Thyroid gland (tissue), 4 donors: ENCODE data around the gene FLOT2.

Source experiments
- POLR2A ChIP-seq, 2 donors: fragments of 450-650 bp; IDR thresholded peaks; one replicate each; pipeline ENCODE4 v1.6.1; 2017; ENCODE audit warnings: antibody characterized with exemption in 2 of 2, mild to moderate bottlenecking in 2 of 2, moderate library complexity in 1 of 2
- TF ChIP-seq, protein P1 (sequence below), 6 experiments: fragments of 200-600 bp in 3 of 6; fragments of 450-650 bp in 3 of 6; sonication (generic) in 3 of 6; IDR thresholded peaks; one replicate each; pipeline ENCODE4 v1.5.1; 2016 to 2019; ENCODE audit warnings: antibody characterized with exemption in 6 of 6, mild to moderate bottlenecking in 2 of 6, inconsistent platforms in 1 of 6, moderate library complexity in 1 of 6

DNA sequence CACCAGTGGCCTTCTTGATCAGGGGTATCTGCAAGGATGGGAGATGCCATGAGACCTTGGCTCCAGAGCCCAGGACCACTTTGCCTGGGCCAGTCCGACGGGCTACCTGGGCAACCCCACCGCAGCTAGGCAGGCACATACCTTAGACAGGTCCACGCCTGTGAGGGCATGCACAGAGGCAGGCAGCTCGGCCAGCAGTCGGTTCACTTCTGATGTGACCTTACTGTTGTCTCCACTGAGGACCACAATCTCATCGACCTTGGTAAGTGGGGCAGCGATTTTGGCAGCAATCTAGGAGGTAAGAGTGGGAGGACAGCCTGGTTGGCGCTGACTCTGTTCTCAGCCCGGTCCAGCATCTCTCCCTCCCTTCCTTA, 17.0 kb downstream of the FLOT2 start:
- TF ChIP-seq, protein P1, sequence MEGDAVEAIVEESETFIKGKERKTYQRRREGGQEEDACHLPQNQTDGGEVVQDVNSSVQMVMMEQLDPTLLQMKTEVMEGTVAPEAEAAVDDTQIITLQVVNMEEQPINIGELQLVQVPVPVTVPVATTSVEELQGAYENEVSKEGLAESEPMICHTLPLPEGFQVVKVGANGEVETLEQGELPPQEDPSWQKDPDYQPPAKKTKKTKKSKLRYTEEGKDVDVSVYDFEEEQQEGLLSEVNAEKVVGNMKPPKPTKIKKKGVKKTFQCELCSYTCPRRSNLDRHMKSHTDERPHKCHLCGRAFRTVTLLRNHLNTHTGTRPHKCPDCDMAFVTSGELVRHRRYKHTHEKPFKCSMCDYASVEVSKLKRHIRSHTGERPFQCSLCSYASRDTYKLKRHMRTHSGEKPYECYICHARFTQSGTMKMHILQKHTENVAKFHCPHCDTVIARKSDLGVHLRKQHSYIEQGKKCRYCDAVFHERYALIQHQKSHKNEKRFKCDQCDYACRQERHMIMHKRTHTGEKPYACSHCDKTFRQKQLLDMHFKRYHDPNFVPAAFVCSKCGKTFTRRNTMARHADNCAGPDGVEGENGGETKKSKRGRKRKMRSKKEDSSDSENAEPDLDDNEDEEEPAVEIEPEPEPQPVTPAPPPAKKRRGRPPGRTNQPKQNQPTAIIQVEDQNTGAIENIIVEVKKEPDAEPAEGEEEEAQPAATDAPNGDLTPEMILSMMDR (IDR thresholded peaks at IDR 0.05) = no peak
- TF ChIP-seq POLR2A (IDR thresholded peaks at IDR 0.05) = no peak
